Caco-2 (cell line): Measurements from ENCODE around the gene SPINT1. TPM values are rescaled to one million over a fixed set of nuclear protein-coding genes. Genes with fewer than 3 reads are reported as not detected.

Source experiments
- BruUV-seq: library from RNA; stranded (reverse); fragments of 400-500 nt; replicated peaks from 2 replicates; lab custom pipeline; 2021; lab: Mats Ljungman, UMichigan
- CTCF ChIA-PET: fragments of 300-600 bp; sonication (Branson Sonifier 250); formaldehyde crosslinking; loops from one replicate; lab custom pipeline; 2022; ENCODE audit warnings: antibody characterized with exemption; lab: Charles Lee
- POLR2A ChIA-PET: fragments of 300-600 bp; sonication (Branson Sonifier 250); formaldehyde crosslinking; loops from one replicate; lab custom pipeline; 2022; ENCODE audit warnings: antibody characterized with exemption; lab: Charles Lee
- DNase-seq, 2 experiments: peaks; one replicate each; pipeline versions ENCODE4 v3.0.0 to v3.0.0-alpha.2; 2020 to 2022
- H3K27me3 ChIP-seq: replicated peaks from 2 replicates; pipeline ENCODE4 v1.6.0; 2011; ENCODE audit warnings: low read length; ENCODE audit not compliant: control insufficient read depth, insufficient read depth
- H3K36me3 ChIP-seq: 2 replicates; pipeline ENCODE4 v1.5.1; 2011; ENCODE audit warnings: low read length; ENCODE audit not compliant: control insufficient read depth, insufficient read depth
- H3K4me1 ChIP-seq: fragments of 250-450 bp; sonication (Bioruptor Pico); 2 replicates; pipeline ENCODE4 v1.5.1; 2020; ENCODE audit warnings: mild to moderate bottlenecking
- H3K4me3 ChIP-seq: 2 replicates; pipeline ENCODE4 v1.5.1; 2011; ENCODE audit warnings: low read depth, mild to moderate bottlenecking, control low read depth, low read length
- H3K9me3 ChIP-seq: fragments of 250-450 bp; sonication (Bioruptor Pico); 2 replicates; pipeline ENCODE4 v1.5.1; 2020; ENCODE audit warnings: mild to moderate bottlenecking, moderate library complexity
- H3K27ac Mint-ChIP-seq: one replicate; pipeline ENCODE4 v1.8.0; 2022; ENCODE audit warnings: mixed read lengths; ENCODE audit not compliant: unreplicated experiment
- H3K27me3 Mint-ChIP-seq: one replicate; pipeline ENCODE4 v1.8.0; 2022; ENCODE audit warnings: mixed read lengths; ENCODE audit not compliant: insufficient read depth, unreplicated experiment
- H3K36me3 Mint-ChIP-seq: one replicate; pipeline ENCODE4 v1.8.0; 2022; ENCODE audit warnings: mild to moderate bottlenecking, mixed read lengths; ENCODE audit not compliant: insufficient read depth, unreplicated experiment
- H3K4me1 Mint-ChIP-seq: one replicate; pipeline ENCODE4 v1.8.0; 2022; ENCODE audit warnings: low read depth, mixed read lengths; ENCODE audit not compliant: unreplicated experiment
- H3K4me3 Mint-ChIP-seq: one replicate; pipeline ENCODE4 v1.8.0; 2022; ENCODE audit warnings: mild to moderate bottlenecking, moderate library complexity, mixed read lengths; ENCODE audit not compliant: unreplicated experiment
- H3K9me3 Mint-ChIP-seq: one replicate; pipeline ENCODE4 v1.8.0; 2022; ENCODE audit warnings: mixed read lengths; ENCODE audit not compliant: unreplicated experiment
- CTCF ChIP-seq, 2 experiments: fragments of 200-600 bp in 1 of 2; IDR thresholded peaks; 1 replicate in 1 of 2; 2 replicates in 1 of 2; pipeline versions ENCODE4 v1.5.1 to v1.8.0; 2011 to 2022; ENCODE audit warnings: antibody characterized with exemption in 1 of 2, control low read depth in 1 of 2, inconsistent platforms in 1 of 2, low read depth in 1 of 2, low read length in 1 of 2, mild to moderate bottlenecking in 1 of 2, moderate library complexity in 1 of 2; ENCODE audit not compliant: insufficient read depth in 1 of 2, severe bottlenecking in 1 of 2, unreplicated experiment in 1 of 2
- intact Hi-C: fragments of 100-400 bp; cut with micrococcal nuclease; formaldehyde crosslinking; loops from one replicate; pipeline ENCODE4 v1.10.0; 2022; ENCODE audit not compliant: unreplicated experiment
- total RNA-seq: library from RNA; stranded (reverse); gene quantifications from 2 replicates; pipeline ENCODE4 v1.2.3, GENCODE V29; 2022

The SPINT1 gene
- total RNA-seq, 1 experiment from 2014 or later = 305 TPM

- Histone ChIP-seq H3K4me1 (peaks cover 14% of the 10 kb centered on the region), H3K4me3 (peak overlapping the region; percentile 87), H3K9me3 (no peaks in the 10 kb centered on the region), H3K36me3 (peaks cover 2% of the 10 kb centered on the region; the same call in 1 of the 2 replicates), H3K27me3 (no peaks in the 10 kb centered on the region)
- ChIA-PET POLR2A (interaction anchor here (0.6 to 2.4 kb wide), 15 partner anchors 11 to 438 kb away, joined by 3 to 23 read pairs (median 5); partner anchors contain the start of genes DLL4, DNAJC17, INO80 and NUSAP1), CTCF (interaction anchor here (0.6 to 3.1 kb wide), 33 partner anchors 8 to 603 kb away, joined by 3 to 112 read pairs (median 6); partner anchors contain the start of genes CHAC1, DLL4, DNAJC17 and GCHFR)
- Mint-ChIP-seq H3K36me3 (peaks cover 56% of the 10 kb centered on the region), H3K4me3 (peak overlapping the region; percentile 88), H3K27me3 (no peaks in the 10 kb centered on the region), H3K9me3 (no peaks in the 10 kb centered on the region), H3K4me1 (peaks cover 23% of the 10 kb centered on the region), H3K27ac (peak overlapping the region; percentile 87)
- peak; percentile 56 to 74 for TF ChIP-seq CTCF (IDR thresholded peaks at IDR 0.05; ENCODE audit: insufficient read depth in 1 of 2, low read depth in 1 of 2, low read length in 1 of 2, severe bottlenecking in 1 of 2, unreplicated experiment in 1 of 2)
- peak; percentile 82 for DNase-seq
- BruUV-seq = TSS peak; percentile 85
- intact Hi-C loops = loop anchor here (1.0 to 10.0 kb wide), 6 partner anchors 22 to 200 kb away; partner anchors contain the start of genes RAD51 and RMDN3
Measured at GRCh38 chr15:40894681-40895448, 51.0 kb downstream of the SPINT1 start.

- ChIA-PET POLR2A (no interaction called here), CTCF (interaction anchor here (0.7 kb wide), 1 partner anchor 408 kb away, joined by 3 read pairs; no protein-coding TSS in a partner anchor)
- no peaks in the 10 kb centered on the region for H3K4me1 ChIP-seq
- no peak for TF ChIP-seq CTCF (IDR thresholded peaks at IDR 0.05; ENCODE audit: insufficient read depth in 1 of 2, low read depth in 1 of 2, low read length in 1 of 2, severe bottlenecking in 1 of 2, unreplicated experiment in 1 of 2)
- DNase-seq = no peak
- Mint-ChIP-seq H3K27ac (no peak overlapping the region), H3K36me3 (peaks cover 87% of the 10 kb centered on the region), H3K4me3 (no peak overlapping the region), H3K27me3 (no peaks in the 10 kb centered on the region), H3K9me3 (no peaks in the 10 kb centered on the region), H3K4me1 (peaks cover 6% of the 10 kb centered on the region)
- no peaks in the 10 kb centered on the region for H3K9me3 ChIP-seq
- intact Hi-C loops = loop anchor here (10.0 kb wide), 2 partner anchors 205 to 435 kb away; partner anchors contain the start of genes NUSAP1, OIP5 and RAD51
- peaks cover 2% of the 10 kb centered on the region for H3K36me3 ChIP-seq
- H3K27me3 ChIP-seq = no peaks in the 10 kb centered on the region
- no peak overlapping the region for H3K4me3 ChIP-seq
- no TSS peak for BruUV-seq
Measured at GRCh38 chr15:40899536-40900207, 55.8 kb downstream of the SPINT1 start.
